ENCODE measurements around the gene FAM161B.
"Not testable (repeated sequence)": the region's sequence is repeated elsewhere in the genome, so short reads cannot be mapped to it uniquely, and the experiment has no call there.

GRCh38 chr14:73894180-73894687, 55.7 kb downstream of the FAM161B start:
- not testable (repeated sequence) for TF ChIP-seq CTCF (IDR thresholded peaks at IDR 0.05; ENCODE audit: poor library complexity); EZH2 (IDR thresholded peaks at IDR 0.05; ENCODE audit: borderline replicate concordance)

Data from hepatocyte (in vitro differentiated cells).